Neural crest cell (in vitro differentiated cells): ENCODE measurements around the gene ITPKC. TPM values are rescaled to one million over a fixed set of nuclear protein-coding genes. Genes with fewer than 3 reads are reported as not detected.

Experiments used
- DNase-seq: peaks from one replicate; pipeline ENCODE4 v3.0.0; 2021; ENCODE audit warnings: low read depth, mixed read lengths, low spot score
- H3K27ac Mint-ChIP-seq: one replicate; pipeline ENCODE4 v1.8.0; 2021; ENCODE audit warnings: mild to moderate bottlenecking, mixed read lengths; ENCODE audit not compliant: unreplicated experiment
- H3K27me3 Mint-ChIP-seq: 2 replicates; pipeline ENCODE4 v1.8.0; 2021; ENCODE audit warnings: low read depth, mild to moderate bottlenecking, mixed read lengths
- H3K36me3 Mint-ChIP-seq: 2 replicates; pipeline ENCODE4 v1.8.0; 2021; ENCODE audit warnings: low read depth, mild to moderate bottlenecking, mixed read lengths
- H3K4me1 Mint-ChIP-seq: 2 replicates; pipeline ENCODE4 v1.8.0; 2021; ENCODE audit warnings: mixed read lengths
- H3K4me3 Mint-ChIP-seq: one replicate; pipeline ENCODE4 v1.8.0; 2021; ENCODE audit warnings: mild to moderate bottlenecking, mixed read lengths
- H3K9me3 Mint-ChIP-seq: 2 replicates; pipeline ENCODE4 v1.8.0; 2021; ENCODE audit warnings: mixed read lengths
- CTCF ChIP-seq: fragments of 200-600 bp; sonication (generic); conservative IDR thresholded peaks from 2 replicates; pipeline ENCODE4 v1.5.0; 2021; ENCODE audit warnings: antibody characterized with exemption, mild to moderate bottlenecking
- total RNA-seq: library from RNA; stranded (reverse); gene quantifications from 2 replicates; pipeline ENCODE4 v1.2.1, GENCODE V29; 2021

The ITPKC gene
- total RNA-seq, 1 donor from 2014 or later: 13.9 TPM

GRCh38 chr19:40686882-40687524 is 29.9 kb upstream of the ITPKC start:
- H3K36me3 Mint-ChIP-seq: peaks cover 13% of the 10 kb centered on the region
- DNase-seq: no peak
- H3K9me3 Mint-ChIP-seq: no peaks in the 10 kb centered on the region
- H3K4me3 Mint-ChIP-seq: no peak overlapping the region
- no peak for TF ChIP-seq CTCF
- H3K4me1 Mint-ChIP-seq: peaks cover 5% of the 10 kb centered on the region
- no peak overlapping the region for H3K27ac Mint-ChIP-seq
- H3K27me3 Mint-ChIP-seq: peaks cover 2% of the 10 kb centered on the region

GRCh38 chr19:40687525-40688016 is 29.3 kb upstream of the ITPKC start:
- TF ChIP-seq CTCF: no peak
- Mint-ChIP-seq H3K4me1 (peaks cover 5% of the 10 kb centered on the region), H3K27ac (no peak overlapping the region), H3K9me3 (no peaks in the 10 kb centered on the region), H3K4me3 (no peak overlapping the region), H3K36me3 (peaks cover 13% of the 10 kb centered on the region), H3K27me3 (peaks cover 2% of the 10 kb centered on the region)
- DNase-seq: no peak

- Mint-ChIP-seq H3K27me3 (peaks cover 2% of the 10 kb centered on the region), H3K9me3 (no peaks in the 10 kb centered on the region), H3K4me1 (peaks cover 5% of the 10 kb centered on the region), H3K36me3 (peaks cover 11% of the 10 kb centered on the region), H3K27ac (no peak overlapping the region), H3K4me3 (no peak overlapping the region)
- no peak for DNase-seq
- no peak for TF ChIP-seq CTCF
These were observed 28.6 kb upstream of the ITPKC start for GRCh38 chr19:40688309-40688708.

GRCh38 chr19:40688987-40689338 is 27.9 kb upstream of the ITPKC start:
- peaks cover 2% of the 10 kb centered on the region for H3K27me3 Mint-ChIP-seq
- no peaks in the 10 kb centered on the region for H3K9me3 Mint-ChIP-seq
- peaks cover 11% of the 10 kb centered on the region for H3K36me3 Mint-ChIP-seq
- no peak overlapping the region for H3K4me3 Mint-ChIP-seq
- no peak for TF ChIP-seq CTCF
- H3K4me1 Mint-ChIP-seq: peaks cover 5% of the 10 kb centered on the region
- DNase-seq: no peak
- H3K27ac Mint-ChIP-seq: no peak overlapping the region

GRCh38 chr19:40689339-40690049 is 27.4 kb upstream of the ITPKC start:
- Mint-ChIP-seq H3K9me3 (no peaks in the 10 kb centered on the region), H3K4me3 (peak overlapping the region; percentile 80), H3K4me1 (peaks cover 5% of the 10 kb centered on the region), H3K36me3 (peaks cover 11% of the 10 kb centered on the region), H3K27ac (no peak overlapping the region), H3K27me3 (peaks cover 2% of the 10 kb centered on the region)
- DNase-seq: no peak
- no peak for TF ChIP-seq CTCF
